ENCODE results near the gene TDG.
"Not testable (repeated sequence)": the region's sequence is repeated elsewhere in the genome, so short reads cannot be mapped to it uniquely, and the experiment has no call there.

Gene TDG

DNA sequence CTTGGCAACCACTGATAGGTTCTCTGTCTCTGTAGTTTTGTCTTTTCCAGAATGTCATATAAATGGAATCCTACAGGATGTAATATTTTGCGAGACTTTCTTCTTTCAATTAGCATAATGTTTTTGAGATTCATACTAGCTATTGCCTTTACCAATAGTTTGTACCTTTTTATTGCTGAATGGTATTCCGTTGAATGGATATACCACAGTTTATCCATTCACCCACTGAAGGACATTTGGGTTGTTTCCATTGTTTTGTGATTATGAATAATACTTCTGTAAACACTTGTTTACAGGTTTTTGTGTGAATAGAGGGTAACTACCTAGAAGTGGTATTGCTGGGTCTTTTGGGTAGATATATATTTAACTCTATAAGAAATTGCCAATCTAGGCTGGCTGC is 58.0 kb downstream of the TDG start:
- DNase-seq = no peak

GRCh38 chr12:104024348-104024747 is 58.7 kb downstream of the TDG start:
- no peak for DNase-seq

DNA sequence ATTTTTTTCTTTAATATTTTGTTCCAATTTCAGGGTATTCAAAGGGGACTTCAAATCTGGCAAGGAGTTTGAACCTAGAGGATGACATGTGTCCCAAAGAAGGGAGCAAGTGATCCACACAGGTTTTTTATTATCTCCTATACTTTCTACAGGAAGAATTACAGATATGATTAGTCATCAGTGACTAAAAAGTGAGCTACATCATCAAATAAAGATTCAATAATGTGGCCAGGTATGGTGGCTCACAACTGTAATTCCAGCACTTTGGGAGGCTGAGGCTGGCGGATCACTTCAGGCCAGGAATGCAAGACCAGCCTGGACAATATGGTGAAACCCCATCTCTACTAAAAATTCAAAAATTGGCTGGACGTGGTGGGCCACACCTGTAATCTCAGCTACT is 60.1 kb downstream of the TDG start:
- no peak for DNase-seq

- no peak for DNase-seq
Observed at GRCh38 chr12:104026841-104027599, 61.3 kb downstream of the TDG start.

GRCh38 chr12:104030596-104030995 is 64.9 kb downstream of the TDG start:
- not testable (repeated sequence) for DNase-seq

- not testable (repeated sequence) for DNase-seq
Observed at GRCh38 chr12:104036143-104036542, 70.5 kb downstream of the TDG start.
